Activated T-helper 1 cell treated with Interleukin-2 at 50 U/mL for 16 hours (primary cell): ENCODE measurements around the gene TCF4.

Experiments
- DNase-seq: peaks from one replicate; pipeline ENCODE4 v3.0.0-alpha.2; 2020; ENCODE audit warnings: low read depth

The TCF4 gene

DNA sequence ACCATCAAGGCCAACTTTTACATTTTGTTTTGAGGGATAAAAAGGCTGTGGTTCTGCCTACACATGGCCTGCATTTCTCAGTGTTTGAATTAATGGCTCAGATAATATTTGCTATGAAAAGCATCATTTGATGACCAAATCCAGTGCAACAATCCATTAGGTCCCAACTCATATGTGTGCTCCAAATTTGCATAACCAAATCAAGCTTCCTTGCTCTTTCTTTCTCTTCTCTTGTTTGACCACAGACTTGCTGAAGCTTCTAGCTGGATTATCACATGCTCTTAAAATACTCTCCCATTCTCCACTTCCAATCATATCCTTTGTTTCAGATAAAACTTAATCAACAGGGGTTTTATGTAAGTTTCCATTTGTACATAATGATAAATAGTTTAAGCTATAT, 147.0 kb downstream of the TCF4 start:
- no peak for DNase-seq

DNA sequence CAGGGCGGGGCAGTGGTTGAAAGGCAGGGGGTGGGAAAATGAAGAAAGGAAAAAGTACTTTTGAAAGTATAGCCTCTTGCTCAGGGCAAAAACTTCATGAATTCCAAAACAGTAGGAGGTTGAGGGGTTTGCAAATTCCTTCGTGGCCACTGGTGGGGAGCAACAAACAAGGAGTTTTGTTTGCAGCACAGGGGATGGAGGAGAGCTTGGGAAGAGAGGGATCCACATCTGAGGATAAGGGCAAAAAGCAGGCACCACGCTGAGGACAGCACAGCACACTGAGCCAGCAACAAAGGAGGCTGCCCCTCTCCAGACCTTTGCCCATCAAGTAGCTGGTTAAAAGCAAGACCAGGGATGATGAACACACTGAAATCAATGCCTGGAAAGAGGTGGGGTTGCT, 148.9 kb downstream of the TCF4 start:
- no peak for DNase-seq

DNA sequence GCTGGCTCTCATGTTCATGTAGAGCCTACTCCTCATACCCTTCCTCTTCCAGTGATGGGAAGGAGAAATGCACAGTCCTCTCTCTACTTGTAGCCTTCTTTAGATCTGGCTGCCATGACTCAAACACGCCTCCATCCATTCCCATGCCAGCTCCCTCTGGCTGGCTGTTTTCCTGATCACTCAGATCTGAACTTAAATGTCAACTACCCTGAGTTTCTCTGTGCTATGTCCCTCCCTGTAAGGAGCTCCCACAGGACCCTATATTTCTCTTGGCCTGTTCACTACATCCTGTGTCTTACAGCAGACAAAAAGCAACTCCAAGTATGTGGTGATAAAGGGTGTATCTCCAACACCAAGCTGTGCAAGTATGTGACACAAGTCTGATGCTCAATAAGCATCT, 152.4 kb downstream of the TCF4 start:
- DNase-seq: no peak

DNA sequence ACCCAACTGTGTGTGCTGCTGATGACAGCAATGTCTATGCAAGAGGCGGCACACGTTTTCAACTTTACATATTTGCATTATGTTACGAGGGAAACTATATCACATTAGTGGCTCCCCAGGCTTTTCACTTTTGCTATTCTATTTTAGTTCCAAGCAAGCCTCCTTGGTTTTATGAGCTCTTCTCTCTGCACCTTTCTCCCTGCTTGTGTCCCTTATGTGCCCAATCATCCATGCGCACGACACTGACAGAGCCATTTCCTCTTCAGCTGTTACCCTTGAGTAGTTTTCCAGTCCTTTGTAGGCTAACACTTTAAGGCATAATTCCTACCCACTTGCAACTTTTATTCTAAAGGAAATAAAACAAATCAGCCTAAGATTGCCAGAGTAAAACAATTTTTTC, 154.3 kb downstream of the TCF4 start:
- no peak for DNase-seq

DNA sequence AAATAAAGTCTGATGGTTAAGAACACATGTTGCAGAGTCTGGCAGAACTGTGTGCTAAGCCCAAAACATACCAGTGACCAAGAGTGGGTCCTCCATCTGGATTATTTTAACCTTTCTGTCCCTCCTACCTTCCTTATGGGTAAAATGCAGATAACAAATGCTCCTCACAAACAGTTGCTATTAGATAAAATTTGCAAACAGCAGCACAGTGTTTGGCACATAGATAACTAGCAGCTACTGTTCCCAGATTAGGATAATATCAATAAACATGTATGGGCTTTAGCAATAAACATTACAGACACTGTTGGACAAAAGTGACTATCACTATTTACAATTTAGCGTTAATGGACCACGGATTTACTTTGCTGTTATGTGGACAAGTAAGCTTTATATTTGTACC, 154.9 kb downstream of the TCF4 start:
- DNase-seq: no peak

DNA sequence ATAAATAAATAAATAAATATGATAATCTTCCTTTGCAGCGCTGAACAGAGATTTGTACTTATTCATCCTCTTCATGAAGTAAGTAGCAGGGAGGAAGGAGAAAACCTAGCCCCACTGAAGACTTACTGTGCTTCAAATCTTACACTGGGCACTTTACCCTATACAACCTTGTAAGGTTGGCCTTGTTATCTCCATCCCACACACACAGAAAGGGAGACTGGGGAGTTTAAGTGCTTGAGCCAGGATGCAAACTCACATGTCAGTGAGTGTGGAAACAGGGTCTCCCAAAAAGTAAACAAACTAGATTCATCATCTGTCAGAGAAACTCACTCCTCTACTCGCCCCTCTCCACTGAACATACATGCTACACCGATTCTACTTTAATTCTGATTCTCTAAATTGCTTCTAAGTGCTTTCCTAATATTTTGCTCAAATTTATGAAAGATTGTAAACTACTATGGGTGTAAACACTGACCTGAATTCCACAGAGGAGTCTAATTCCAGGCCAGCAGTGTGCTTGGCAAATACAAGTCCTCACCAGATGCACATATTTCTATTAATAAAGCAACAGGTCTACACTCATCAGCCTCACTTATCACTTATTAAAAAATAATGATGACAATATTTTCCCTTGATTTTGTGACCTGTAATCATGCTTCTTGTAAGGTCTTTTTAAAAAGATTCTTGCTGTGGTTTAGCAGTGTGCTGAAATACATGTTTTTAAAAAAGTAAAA, 155.5 kb downstream of the TCF4 start:
- no peak for DNase-seq

DNA sequence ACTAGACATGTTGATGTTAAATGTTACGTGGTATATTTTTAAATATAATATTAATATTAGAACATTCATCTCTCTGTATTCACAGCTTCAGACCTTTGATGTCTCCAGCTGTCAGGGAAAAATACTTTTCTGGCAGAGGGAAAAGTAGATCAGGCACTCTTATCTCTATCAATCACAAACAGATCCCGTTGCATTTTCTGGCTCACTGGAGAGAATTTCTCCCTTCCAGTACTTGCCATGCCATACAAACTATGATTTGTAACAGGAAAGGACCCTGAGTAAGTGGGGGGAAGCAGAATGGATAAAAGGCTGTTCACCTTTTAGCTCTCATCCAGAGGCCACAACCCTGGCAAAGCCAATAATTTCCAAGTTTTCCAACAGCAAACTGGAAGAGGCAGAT, 158.0 kb downstream of the TCF4 start:
- no peak for DNase-seq

DNA sequence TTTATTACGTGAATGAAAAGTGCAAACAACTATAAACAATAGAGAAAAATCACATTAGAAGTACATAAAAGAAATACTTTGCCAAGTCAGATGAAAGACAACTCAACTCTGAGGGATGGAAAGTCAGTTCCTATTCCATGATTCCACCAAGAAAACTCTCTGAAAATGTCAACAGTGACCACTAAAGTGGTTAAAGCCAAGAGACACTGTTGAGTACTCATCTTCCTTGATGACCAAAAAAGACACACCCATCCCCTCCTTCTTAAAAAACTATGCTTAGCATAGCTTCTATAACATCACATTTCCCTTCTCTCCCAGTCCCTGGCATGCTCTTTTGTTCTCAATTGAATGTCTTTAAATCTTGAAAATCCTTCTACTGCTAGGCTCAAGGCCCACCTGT, 160.0 kb downstream of the TCF4 start:
- no peak for DNase-seq

DNA sequence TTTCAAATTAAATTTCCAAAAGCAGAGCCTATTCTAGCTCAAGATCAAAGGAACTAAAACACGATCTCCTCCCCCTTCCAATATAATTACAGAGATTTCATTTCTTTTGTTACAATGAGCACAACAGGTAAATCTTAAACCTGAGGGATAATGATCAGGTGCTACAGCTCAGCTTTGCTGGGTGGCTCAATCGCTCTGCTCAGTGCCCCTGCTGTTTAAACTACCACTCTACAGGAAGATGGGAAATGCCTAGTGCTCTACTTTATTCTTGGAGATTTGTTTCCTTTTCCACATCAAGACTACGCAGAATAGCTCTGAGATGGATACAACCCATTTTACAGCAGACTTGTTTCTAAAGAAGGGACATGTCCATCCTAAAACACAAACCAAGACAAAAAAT, 162.3 kb downstream of the TCF4 start:
- DNase-seq: no peak

DNA sequence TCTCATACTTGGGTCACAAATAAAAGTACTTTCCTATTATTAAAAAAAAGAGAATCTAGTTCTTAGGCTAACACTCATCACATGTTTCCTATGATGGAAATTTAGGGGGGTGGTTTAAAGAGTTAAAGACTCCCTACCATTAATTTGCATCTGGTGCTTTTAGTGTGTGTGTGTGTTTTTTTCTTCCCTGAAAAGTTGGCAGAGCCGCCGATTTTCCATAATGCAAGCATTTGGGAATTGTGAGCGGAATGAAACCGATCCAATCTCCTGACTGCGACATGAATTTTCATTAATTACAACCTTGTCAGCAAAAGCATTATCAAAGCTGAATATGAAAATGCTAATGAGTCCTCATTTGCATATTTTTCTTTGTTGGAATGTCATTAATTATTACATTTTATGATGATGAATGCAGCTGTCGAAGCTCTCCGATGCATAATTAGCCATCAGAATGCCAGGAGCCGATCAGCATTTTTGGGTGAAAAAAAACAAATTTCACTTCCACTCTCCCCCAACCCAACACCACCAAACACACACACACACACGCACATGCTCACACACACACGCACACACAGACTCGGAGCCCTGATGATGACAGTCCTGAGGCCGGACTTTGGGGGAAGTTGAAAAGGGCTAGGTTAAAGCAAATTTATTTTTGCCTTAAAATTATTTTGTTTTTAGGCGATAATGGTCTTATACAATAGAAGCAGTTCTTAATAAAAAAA, 165.4 kb downstream of the TCF4 start:
- DNase-seq: no peak

DNA sequence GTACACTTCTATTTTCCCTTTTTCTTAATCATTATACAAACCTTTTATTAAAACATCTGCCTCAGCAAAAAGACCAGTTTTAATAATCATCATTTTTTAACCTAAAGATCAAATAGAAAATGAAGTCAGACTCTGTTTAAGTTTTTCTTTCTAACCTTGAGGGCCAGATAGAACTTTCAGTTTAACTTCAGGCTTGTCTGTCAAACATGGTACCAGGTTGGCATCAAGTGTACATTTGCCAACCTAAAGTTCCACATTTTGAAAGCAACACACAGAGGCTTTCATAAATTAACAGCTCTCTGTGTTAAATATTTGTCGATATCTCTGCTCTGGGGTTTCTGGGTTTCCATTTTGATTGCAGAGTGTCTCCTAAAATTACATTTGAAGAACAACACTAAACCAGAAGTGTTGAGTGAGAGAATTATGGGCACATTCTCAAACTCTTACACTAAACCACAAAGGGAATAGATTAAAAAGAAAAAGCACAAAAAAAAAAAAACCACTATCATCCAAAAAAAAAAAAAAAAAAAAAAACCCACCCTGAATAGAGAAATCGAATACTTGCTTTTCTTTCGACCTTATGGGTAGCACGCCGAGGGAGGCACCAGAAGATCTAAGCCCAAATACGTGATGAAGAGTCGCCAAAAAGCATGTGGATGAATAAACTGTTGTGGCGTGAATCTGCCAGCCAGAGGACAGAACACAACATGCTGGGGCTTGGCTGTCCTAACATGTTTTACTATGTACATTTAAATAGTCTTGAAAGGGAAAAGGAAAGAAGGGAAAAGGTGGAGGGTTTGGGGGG, 166.2 kb downstream of the TCF4 start:
- DNase-seq: no peak

DNA sequence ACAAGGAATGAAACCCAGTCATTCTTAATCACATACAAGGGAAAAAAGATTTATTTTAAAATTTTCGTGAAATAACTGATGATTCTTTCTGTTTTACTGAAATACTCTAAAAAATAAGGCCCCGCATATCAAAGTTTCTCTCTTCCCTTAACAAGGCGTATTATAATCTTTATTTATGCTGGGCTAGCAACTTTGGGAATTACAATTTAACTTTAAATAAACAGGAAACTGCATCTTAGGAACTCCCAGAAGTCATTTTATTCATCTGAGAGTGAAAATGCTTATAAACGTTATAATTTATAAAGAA, 166.7 kb downstream of the TCF4 start:
- no peak for DNase-seq

DNA sequence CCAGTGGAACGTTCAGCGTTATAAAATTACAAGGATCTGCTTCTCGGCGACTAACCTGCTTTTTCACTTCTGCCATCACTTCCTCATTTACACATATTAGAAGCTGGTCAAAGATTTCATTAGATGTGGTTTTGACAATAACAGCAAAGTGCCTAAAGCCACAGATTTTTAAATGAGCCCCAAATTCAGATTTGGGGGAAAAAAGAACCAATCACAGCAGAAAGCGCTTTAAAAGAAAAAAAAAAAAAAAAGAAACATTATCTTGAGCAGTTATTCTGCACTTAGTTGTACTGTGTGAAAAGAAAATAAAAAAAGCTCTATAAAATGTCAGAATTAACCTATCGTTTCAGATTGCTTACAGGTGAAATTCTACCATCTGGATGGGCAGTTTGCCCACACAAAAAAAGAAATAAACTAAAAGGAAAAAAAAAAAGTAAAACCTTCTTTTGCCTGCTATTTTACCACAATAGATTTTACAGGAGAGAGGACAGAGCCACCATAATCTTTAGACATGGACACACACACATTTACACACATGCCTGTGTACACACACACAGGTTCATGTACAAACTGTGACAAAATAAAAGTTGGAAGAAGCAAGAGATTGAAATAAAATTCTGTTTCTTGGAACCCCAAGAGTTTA, 167.2 kb downstream of the TCF4 start:
- no peak for DNase-seq

DNA sequence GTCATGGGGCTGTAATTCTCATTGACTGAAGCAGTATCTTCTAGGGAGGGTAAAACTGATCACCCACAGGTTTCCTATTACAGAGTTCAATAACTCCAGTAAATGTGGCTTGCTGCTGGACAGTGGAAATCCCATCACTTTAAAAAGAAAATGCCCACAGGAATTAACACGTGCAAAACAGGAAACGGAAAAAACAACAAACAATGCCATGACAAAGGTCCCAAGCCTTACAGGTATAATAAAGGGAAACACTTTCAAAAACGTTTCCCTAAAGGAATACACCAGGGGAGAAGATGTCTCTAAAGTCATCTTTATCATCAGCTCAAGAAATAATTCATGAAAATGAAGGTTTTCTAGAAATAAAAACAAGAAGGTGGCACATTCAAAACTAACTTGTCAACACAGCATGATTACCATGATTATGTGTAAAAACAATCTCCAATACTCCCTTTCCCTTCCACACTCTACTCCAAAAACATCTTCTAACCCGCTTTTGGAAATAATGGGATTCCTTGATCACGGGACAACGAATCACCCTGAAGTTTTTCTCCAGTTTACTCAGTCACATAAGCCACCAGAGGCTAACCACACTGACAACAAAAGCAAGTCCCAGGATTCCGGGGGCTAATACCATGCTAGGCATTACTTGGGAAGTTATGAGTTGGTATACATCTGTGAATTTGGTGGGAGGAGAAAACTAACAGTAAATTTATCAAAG, 167.9 kb downstream of the TCF4 start:
- no peak for DNase-seq

DNA sequence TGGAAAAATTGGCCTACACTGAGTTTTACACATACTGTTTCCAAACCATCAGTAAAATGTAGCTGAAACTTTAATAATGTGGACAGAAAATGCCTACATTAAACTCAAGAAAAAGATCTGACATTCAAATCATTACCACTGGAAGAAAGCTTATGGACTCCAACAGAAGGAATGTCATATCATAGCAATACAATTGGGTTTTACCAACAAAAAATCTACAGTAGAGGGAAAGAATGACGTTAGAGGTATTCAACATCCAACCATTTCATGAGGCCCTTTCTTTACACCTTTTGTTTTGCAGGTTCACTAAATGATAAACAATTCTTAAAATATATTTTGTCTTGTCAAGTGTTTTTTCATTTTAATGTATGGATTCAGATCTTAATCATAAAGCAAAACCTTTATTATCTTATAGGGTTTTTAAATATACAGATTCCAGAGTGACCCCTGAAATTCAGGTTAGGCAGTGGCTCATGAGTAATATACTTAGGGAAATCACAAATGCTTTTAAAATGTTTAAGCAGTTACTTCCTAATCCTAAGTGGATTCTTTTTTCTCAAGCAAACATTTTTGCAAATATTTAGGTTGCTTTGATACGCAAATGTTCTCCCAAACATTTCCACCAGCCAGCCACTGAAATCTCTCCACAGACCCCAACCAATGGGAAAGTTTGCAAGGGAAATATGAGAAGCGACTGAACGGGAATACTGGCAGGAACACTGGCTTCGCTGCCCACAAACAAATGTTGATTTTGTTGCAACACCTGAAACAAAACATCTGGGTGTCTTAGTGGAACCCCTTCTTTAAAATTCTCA, 168.7 kb downstream of the TCF4 start:
- DNase-seq: no peak

DNA sequence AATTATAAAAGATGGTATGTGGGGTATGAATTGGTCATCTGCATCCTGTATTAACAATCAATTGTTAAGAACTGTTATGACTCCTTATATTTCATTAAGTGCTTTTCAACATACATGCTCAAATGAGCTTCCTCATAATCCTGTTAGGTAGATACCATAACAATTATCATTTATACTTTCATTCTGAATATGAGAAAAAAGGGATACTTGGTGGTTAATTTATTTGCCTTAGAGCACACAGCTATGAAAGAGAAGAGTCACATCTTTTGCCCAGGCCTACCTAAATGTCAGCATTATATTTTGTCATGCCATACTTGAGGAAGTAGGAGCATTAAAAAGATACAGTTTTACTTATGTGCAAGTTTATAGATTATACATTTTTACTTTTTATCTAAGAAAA, 169.6 kb downstream of the TCF4 start:
- no peak for DNase-seq

DNA sequence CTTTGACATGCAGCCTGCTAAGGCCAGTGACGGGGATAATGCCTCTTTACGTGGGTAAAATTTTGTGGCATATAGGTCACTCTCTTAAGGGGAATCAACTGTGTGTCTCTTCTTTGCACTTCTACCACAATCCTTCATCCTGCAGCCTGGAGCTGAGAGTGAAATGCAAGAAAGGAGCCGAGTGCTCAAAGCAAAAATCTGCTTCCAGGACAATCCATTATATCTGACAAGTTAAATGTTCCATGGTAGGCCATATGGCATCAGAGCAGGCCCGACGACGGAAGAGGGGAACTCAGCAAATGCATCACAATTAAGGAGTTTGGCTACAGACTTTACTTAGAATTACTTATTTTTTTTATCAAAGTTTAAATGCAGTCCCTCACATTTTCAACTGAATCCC, 171.2 kb downstream of the TCF4 start:
- DNase-seq: no peak

DNA sequence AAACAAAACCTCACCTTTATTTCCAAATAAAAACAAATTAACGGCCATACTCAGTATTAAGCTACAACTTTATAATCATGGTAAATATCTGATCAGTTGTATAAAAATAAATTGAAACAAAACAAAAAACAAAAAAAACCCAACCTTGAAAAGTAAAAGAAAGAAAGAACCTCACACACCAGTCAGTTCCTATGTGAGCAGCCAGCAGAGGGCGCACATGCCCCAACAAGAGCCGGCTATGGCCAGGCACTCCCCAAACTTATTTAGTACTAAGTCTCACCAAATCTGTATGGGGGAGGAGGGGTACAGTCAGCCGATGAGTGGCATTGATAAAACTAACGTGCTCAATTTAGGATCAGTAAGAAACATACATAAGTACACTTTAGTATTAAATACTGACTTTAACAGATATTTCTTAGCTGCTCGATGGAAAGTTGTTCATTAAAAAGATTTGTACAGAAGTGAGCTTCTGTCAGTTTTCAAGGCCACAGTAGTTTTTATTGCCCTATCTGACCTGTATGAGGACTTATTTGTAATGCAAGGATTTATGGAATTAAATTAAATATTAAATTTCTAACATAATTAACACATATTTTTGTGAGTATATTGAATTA, 172.6 kb downstream of the TCF4 start:
- peak; percentile 13 for DNase-seq

DNA sequence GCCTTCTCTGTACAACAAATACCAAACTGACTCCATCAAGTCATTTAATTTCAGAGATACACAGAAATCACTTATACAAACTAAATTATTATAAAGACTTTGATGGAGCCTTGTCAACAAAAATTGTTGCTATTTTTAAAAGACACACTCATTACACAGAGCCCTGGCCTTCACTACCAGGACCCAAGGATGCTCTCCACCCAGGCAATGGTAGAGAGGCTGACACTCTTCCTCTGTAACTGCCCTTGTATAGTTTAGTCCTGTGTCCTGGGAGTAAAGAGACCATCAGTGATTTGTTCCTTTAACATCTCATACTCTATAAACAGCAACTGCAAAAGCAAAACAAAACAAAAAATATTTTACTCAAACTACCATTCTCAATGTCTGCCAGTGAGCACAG, 173.5 kb downstream of the TCF4 start:
- no peak for DNase-seq

DNA sequence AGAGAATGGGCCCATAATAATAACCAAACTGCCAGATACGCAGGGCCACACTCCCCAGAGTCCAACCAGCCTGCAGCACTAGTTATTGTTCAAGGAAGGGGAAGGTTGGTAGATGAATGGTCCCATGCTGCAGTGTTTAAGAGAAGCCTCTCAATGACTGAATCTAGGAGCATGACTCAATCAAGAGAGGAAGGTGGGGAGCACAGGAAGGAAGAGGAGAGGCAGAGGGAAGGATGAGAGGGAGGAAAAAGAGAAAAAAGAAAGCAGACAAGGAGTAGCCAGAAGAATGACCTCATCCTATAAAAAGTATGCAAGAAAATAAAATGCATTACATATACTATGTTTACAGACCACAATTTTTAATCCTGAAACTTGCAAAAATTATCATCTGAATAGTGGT, 174.5 kb downstream of the TCF4 start:
- DNase-seq: no peak
